GM13977 (cell line): ENCODE data around the gene COX10.

Experiments used
- DNase-seq: peaks from one replicate; pipeline ENCODE4 v3.0.0; 2012; ENCODE audit warnings: low spot score
- CTCF ChIP-seq: IDR thresholded peaks from 2 replicates; pipeline ENCODE4 v1.5.1; 2012; ENCODE audit warnings: mild to moderate bottlenecking, control low read depth; ENCODE audit not compliant: insufficient read depth; ENCODE audit errors: extremely low read depth, missing control alignments
- in situ Hi-C: fragments of 300-500 bp; cut with MboI; formaldehyde crosslinking; loops from one replicate; pipeline ENCODE4 v1.12.0; 2022; ENCODE audit warnings: low sequenced_read_pairs, low pct_unique_long_range_greater_than_20kb, mixed read lengths, inconsistent platforms; ENCODE audit not compliant: unreplicated experiment

Gene COX10

DNA sequence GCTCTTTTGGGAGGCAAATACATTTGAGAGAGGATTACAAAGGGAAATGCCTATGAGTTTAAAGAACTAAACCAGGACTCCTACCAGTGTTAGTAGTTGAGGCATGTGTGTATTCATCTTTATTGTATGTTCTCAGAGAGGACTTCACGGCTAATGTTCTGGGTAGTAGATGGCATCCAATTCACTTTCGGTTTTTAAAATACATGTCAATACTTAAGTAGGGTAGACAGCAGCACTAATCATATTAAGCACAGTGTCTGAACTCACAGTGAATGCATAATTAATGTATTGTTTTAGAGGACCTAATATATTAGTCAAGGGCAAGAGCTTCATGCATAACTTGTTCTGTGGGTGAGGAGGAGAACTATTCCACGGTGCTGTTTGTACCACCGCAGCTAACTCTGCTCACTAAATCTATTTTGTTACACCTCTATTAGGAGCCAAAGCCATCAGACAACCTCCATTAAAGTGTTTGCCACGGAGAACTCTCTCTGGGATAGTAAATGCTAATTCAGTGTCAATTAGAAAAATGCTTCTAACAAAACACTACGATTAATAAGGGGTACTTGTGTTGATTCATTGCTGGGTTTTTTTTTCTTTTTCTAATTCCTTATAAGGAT, 56.3 kb downstream of the COX10 start:
- in situ Hi-C loops = no loop called here
- no peak for TF ChIP-seq CTCF
- DNase-seq = no peak

- no peak for TF ChIP-seq CTCF
- DNase-seq = no peak
- in situ Hi-C loops = no loop called here
Observed at GRCh38 chr17:14133104-14133503, 63.8 kb downstream of the COX10 start.

DNA sequence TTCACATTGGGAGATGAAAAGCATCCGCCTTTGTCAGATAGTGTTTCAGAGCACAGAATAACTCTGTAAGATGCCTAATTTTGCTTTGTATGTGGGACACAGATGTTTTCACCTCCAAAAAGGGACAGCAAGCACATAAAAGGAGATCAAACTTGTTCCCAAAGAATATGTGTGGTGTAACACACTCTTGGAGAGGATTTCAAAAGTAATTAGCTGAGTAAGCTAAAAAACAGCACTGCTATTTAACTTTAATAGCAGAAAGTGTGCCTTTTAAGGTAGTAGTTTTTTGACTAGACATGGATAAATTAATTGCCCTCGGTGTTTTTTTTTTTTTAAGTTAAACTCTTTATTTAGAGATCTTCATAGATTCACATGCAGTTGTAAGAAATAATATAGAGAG, 65.2 kb downstream of the COX10 start:
- in situ Hi-C loops = no loop called here

GRCh38 chr17:14135906-14136590, 66.7 kb downstream of the COX10 start:
- TF ChIP-seq CTCF = no peak
- no peak for DNase-seq
- in situ Hi-C loops = no loop called here

More for the DNA sequence above, 65.2 kb downstream of the COX10 start:
- DNase-seq = no peak
- no peak for TF ChIP-seq CTCF

DNA sequence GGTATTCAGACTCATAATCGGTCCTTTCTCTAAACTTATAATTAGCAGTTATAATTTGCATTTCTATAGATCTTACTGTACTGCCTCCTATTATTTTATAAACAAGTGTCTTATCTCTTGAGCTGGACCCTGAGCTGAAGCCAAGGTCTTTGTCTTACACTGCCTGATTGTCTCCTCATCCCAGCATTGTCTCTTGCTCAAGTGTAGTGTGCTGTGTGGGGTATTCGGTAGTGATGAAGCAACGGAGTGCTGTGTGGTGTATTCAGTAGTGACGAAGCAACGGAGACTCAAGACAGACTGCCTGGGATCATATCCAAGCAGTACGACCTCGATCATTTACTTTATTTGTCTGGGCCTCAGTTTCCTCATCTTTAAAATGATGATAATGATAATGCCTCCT, 69.3 kb downstream of the COX10 start:
- in situ Hi-C loops = no loop called here
- TF ChIP-seq CTCF = no peak

GRCh38 chr17:14143688-14144087, 74.4 kb downstream of the COX10 start:
- in situ Hi-C loops = no loop called here
- no peak for TF ChIP-seq CTCF
- DNase-seq = no peak

More for the DNA sequence above, 69.3 kb downstream of the COX10 start:
- no peak for DNase-seq

- DNase-seq = no peak
- no peak for TF ChIP-seq CTCF
- in situ Hi-C loops = no loop called here
Observed at GRCh38 chr17:14144508-14144907, 75.2 kb downstream of the COX10 start.
